Stimulated activated CD4-positive, alpha-beta T cell treated with anti-CD3 and anti-CD28 coated beads, Interleukin-15, amount 100 ng/mL, for 24 hours (primary cell): ENCODE measurements around the gene AOC2.

Experiments used
- DNase-seq: peaks from one replicate; pipeline ENCODE4 v3.0.0-alpha.2; 2020

AOC2 gene

GRCh38 chr17:42844271-42844670 lies at the start of gene AOC2:
AOC2 (plus strand) TSS chr17:42844580; CDS start chr17:42844627, 47 bp downstream.
- no peak for DNase-seq

DNA sequence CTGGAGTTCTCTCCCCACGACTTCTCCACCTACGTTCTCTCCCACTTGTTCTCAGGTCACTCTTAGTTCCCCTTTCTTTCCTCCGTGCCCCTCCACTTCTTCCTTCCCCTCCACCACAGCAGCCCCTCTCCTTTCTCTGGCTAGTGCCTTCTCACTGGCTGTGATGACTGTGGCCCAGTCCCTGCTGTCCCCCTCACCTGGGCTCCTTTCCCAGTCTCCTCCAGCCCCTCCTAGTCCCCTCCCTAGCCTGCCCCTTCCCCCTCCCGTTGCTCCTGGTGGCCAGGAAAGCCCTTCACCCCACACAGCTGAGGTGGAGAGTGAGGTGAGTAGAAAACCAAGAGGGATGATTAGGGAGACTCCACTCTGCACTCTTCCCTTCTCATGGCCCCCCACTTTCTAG lies 49.3 kb upstream of the AOC2 start:
- no peak for DNase-seq

DNA sequence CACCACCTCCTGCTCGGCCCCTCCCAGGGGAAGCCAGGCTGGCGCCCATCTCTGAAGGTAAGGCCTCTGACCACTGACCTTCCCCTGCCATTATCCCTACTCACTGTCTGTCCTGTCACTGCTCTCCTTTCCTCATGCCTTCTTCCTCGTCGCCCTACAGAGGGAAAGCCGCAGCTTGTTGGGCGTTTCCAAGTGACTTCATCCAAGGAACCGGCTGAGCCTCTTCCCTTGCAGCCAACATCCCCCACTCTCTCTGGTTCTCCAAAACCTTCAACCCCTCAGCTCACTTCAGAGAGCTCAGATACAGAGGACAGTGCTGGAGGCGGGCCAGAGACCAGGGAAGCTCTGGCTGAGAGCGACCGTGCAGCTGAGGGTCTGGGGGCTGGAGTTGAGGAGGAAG lies 48.9 kb upstream of the AOC2 start:
- DNase-seq: no peak

DNA sequence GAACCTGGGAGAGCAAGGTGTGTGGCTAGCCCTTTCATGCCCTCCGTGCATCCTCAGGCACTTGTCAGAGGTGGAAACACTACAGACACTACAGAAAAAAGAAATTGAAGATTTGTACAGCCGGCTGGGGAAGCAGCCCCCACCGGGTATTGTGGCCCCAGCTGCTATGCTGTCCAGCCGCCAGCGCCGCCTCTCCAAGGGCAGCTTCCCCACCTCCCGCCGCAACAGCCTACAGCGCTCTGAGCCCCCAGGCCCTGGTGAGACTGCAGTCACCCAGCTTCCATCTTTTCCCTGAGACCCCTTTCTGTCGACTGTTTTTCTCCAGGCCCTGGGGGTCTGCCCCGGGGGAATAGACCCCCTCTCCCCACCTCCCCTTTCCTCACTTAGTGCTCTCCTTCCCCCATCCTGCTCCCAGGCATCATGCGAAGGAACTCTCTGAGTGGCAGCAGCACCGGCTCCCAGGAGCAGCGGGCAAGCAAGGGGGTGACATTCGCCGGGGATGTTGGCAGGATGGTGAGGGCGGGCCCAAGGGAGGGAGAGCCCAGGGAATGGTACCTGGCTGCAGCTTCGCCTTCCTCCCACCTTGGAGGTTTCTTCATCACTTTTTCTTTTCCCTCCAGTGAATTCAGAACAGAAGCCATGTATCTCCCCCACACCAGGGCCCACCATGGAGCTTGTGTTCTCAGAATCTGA lies 48.2 kb upstream of the AOC2 start:
- DNase-seq: no peak

GRCh38 chr17:42797067-42798007 lies 47.0 kb upstream of the AOC2 start:
- no peak for DNase-seq

DNA sequence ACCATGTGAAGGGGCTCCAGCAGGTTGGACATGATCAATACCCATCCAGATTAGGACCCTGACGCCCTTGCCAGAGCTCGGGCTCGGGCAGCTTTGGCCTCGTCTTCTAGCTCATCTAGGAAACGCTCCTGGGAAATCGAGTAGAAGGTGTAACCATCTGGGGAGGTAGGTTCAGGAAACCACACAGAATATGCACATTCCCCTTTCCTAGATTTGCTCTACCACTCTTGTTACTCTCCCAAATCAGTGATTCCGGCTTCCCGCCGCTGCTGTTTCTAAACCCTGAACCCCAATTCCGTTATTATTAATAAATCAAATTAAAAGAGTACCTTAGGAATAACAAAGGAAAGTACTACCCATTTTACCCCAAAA lies 46.4 kb upstream of the AOC2 start:
- DNase-seq: no peak

GRCh38 chr17:42798383-42799380 lies 45.7 kb upstream of the AOC2 start, which contains the start of the genes CNTD1 and COA3:
CNTD1 (plus strand) TSS chr17:42798861; CDS start chr17:42799068, 207 bp downstream.
COA3 (minus strand) TSS chr17:42798704; CDS start chr17:42798681, 23 bp downstream.
- DNase-seq: peak; percentile 90

GRCh38 chr17:42803074-42803883 lies 41.1 kb upstream of the AOC2 start:
- no peak for DNase-seq

GRCh38 chr17:42804918-42805367 lies 39.4 kb upstream of the AOC2 start:
- DNase-seq: no peak

DNA sequence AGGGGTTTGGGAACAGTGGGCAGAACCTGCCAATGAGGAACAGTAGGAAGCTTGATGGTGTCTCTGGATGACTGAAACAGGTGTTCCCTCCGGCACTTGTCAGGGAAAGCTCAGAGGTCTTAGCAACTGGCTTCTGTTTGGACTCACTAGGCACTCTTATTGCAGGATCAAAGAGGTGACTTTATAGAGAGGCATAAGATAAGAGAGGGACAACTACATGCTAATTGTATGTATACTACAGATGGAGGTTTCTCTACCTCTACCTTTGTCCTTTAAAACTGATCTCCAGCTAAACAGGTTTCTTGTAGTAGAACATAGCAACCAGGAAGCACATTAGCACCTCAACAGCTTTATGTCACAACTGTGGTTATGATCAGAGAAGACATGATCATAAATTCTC lies 38.1 kb upstream of the AOC2 start:
- DNase-seq: no peak

DNA sequence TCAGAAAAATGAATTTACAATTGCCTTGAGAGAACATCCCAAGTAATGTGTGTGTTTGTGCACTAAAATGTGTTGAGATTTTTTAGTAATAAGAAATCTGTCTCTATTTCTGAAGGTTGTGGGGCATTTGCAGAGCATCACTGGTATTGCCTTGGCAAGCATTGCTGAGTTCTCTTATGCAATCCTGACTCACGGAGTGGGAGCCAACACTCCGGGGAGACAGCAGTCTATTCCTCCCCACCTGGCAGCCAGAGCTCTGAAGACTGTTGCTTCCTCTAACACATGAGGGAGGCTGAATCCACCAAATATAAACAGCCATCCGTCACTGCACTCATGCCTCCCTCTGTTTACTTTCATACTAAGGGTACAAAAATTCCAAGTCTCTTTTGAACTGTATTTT lies 35.1 kb upstream of the AOC2 start:
- no peak for DNase-seq

- DNase-seq: no peak
Observed at GRCh38 chr17:42814633-42815399, 29.6 kb upstream of the AOC2 start.

DNA sequence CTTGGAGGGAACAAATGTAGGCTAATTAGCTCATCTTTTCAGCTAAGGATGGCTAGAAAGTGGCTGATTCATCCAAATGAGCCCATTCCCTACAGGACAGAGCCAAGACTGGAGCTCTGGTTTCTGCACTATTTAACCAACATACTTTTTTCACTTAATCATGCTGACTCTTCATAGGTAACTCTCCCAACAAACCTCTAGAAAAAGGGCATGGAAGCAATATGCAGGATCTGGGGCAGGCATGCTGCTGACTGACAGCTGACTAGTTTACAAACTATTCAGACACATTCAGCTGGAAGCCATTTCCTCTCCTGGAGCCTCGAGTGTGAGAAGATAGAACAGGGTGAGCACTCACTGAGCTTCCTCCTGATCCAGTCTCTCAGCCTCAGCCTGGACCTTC lies 26.5 kb upstream of the AOC2 start:
- DNase-seq: no peak

GRCh38 chr17:42818379-42818778 lies 26.0 kb upstream of the AOC2 start:
- no peak for DNase-seq

GRCh38 chr17:42819939-42820535 lies 24.3 kb upstream of the AOC2 start:
- DNase-seq: peak; percentile 79

GRCh38 chr17:42821176-42821575 lies 23.2 kb upstream of the AOC2 start:
- DNase-seq: no peak

DNA sequence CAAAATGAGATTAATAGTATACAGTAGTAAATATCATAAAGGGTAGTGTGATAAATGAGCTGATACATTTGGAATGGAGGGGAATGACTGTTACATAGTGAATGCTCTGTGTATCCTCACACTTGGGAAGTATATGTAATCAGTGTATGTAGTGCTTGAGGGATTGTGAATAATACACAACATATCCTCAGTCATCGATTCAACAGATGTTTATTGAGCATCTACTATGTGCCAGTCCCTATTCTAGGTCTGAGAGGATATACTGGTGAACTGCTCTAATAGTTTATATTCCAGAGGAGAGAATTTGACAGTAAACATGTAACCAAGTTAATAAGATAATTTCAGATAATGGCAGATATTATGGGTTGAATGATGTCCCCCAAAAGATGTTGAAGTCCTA lies 16.9 kb upstream of the AOC2 start:
- DNase-seq: no peak

DNA sequence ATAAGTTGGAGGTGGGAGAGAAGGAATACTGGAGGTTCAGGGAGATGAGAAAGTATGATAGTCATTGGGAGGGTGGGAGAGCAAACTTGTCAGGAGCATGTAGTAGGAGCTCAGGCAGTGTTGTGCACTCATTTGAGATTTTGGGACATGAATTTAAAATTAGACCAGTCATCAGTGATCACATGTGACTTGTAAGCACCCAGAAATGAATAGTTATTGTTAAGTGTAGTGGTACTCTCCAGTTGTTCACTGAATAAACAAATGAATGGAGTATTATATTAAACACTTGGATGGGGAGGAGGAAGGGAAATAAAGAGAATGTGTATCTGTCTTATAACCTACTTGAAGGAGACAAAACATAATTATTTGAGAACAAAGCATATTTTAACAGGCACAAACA lies 13.4 kb upstream of the AOC2 start:
- DNase-seq: no peak

DNA sequence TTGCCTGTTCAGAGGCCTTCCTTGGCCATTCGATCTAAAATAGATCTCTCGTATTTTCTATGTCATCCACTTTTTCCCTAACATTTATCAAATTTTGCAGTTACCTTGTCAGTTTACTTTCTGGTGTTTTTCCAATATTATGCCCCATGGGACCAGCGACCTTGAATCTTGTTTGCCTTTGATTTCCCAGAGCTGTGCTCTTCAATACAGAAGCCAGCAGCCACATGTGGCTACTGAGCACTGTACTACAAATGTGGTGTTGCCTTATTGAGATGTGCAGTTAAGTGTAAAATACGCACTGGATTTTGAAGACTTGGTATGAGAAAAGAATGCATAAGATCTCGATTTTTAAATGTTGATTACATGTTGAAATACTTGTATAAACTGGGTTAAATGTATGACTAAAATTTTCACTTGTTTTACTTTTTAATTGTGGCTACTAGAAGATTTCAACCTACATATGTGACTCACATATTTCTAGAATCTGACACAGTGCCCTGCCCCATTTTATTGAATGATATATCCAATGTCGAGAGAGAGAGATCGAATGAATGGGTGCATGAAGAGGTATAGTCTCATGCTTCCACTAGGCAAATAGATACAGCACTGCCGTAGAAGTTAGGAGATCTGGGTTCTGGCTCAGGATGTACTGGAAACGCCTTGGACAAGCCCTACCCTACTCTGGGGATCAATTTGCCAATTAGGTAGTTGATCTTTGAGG lies 12.0 kb upstream of the AOC2 start:
- no peak for DNase-seq
